Peyer's patch (tissue), 4 donors: Measurements from ENCODE around the gene XYLT1. TPM values are rescaled to one million over a fixed set of nuclear protein-coding genes. Genes with fewer than 3 reads are reported as not detected.
A peak's percentile ranks its signal among the peaks of the same experiment; 100 is the strongest.

Source experiments
- DNase-seq, 3 donors: peaks; one replicate each; pipeline ENCODE4 v3.0.0-alpha.2; 2017 to 2019
- H3K27ac ChIP-seq, 4 donors: fragments of 200-600 bp; sonication (generic); one replicate each; pipeline ENCODE4 v1.5.1; 2016 to 2019
- H3K27me3 ChIP-seq, 2 donors: fragments of 200-600 bp; sonication (generic); one replicate each; pipeline ENCODE4 v1.5.1; 2019
- H3K36me3 ChIP-seq, 3 donors: fragments of 200-600 bp; sonication (generic); one replicate each; pipeline ENCODE4 v1.5.1; 2016 to 2019
- H3K4me1 ChIP-seq, 4 donors: fragments of 200-600 bp; sonication (generic); one replicate each; pipeline ENCODE4 v1.5.1; 2016 to 2019
- H3K4me3 ChIP-seq, 4 donors: fragments of 200-600 bp; sonication (generic); 1 replicate in 3 of 4; 2 replicates in 1 of 4; pipeline ENCODE4 v1.5.1; 2016 to 2019; ENCODE audit warnings: mild to moderate bottlenecking in 1 of 4
- H3K9me3 ChIP-seq, 4 donors: fragments of 200-600 bp; sonication (generic); one replicate each; pipeline ENCODE4 v1.5.1; 2016 to 2019; ENCODE audit warnings: mild to moderate bottlenecking in 1 of 4
- CTCF ChIP-seq, 6 experiments: fragments of 450-650 bp in 4 of 6; fragments of 200-600 bp in 2 of 6; sonication (generic) in 1 of 6; IDR thresholded peaks; one replicate each; pipeline ENCODE4 v1.5.1; 2017 to 2019; ENCODE audit warnings: antibody characterized with exemption in 6 of 6, mild to moderate bottlenecking in 3 of 6, moderate library complexity in 1 of 6
- POLR2A ChIP-seq, 2 donors: fragments of 450-650 bp; IDR thresholded peaks; one replicate each; pipeline ENCODE4 v1.5.1; 2017; ENCODE audit warnings: antibody characterized with exemption in 2 of 2, mild to moderate bottlenecking in 2 of 2, moderate library complexity in 2 of 2
- total RNA-seq, 4 donors: library from RNA; depleted of rRNA; stranded (reverse); fragments of >200 nt; gene quantifications; one replicate each; pipeline ENCODE4 v1.1.0, GENCODE V29; 2016

Gene XYLT1
- total RNA-seq, 4 donors from 2014 or later, result 18.7 to 42.1 (median 37.7) TPM

DNA sequence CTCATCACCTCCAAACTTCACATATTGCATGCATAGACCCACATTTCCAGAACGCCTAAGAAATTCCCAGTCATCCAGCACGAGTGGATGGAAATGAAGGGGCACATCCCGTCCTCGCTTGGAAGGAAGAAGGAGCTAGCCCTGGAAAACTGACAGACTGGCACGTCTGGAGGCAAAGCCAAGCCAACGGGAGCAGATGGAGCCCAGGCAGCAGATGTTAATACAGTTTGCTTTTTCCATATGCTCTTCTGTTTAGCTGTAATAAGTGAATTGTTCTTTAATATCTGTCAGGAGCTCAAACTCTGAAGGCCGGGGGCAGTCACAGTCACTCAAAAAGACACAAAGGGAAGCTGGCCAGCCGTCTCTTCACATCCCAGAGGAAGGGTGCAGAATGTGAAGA is 187.7 kb downstream of the XYLT1 start:
- Histone ChIP-seq H3K27me3 (no peaks in the 10 kb centered on the region), H3K4me1 (peaks cover 0 to 11% (median 6%) of the 10 kb centered on the region in 4 donors), H3K9me3 (no peaks in the 10 kb centered on the region), H3K27ac (no peak overlapping the region), H3K4me3 (no peak overlapping the region), H3K36me3 (no peaks in the 10 kb centered on the region)
- no peak for DNase-seq
- TF ChIP-seq POLR2A (IDR thresholded peaks at IDR 0.05) (no peak), CTCF (IDR thresholded peaks at IDR 0.05) (no peak)

- no peaks in the 10 kb centered on the region for H3K27me3 ChIP-seq
- H3K9me3 ChIP-seq, result no peaks in the 10 kb centered on the region
- no peak for TF ChIP-seq CTCF (IDR thresholded peaks at IDR 0.05)
- TF ChIP-seq POLR2A (IDR thresholded peaks at IDR 0.05), result no peak
- H3K4me3 ChIP-seq, result no peak overlapping the region
- H3K27ac ChIP-seq, result no peak overlapping the region
- DNase-seq, result no peak
- H3K4me1 ChIP-seq, result peaks cover 0 to 11% (median 6%) of the 10 kb centered on the region in 4 donors
- no peaks in the 10 kb centered on the region for H3K36me3 ChIP-seq
Measured at GRCh38 chr16:17282247-17282646, 188.5 kb downstream of the XYLT1 start.

DNA sequence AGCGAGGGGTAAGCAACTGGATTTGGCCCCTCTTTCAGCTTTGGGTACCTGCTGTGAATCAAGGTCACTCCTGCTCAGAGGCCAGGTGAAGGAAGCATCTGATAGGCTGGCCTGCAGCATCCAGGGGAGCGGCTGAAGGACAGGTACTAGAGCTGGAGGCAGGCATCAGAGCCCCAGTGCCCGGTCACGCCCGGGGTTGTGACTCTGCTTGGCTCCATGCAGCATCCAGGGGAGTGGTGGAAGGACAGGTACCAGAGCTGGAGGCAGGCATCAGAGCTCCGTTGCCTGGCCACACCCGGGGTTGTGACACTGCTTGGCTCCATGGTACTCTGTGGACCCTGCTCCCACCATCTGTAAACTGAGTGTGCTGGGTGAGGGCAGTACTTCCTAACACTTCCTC is 189.7 kb downstream of the XYLT1 start:
- no peak for DNase-seq
- no peak overlapping the region for H3K27ac ChIP-seq
- no peaks in the 10 kb centered on the region for H3K36me3 ChIP-seq
- no peaks in the 10 kb centered on the region for H3K9me3 ChIP-seq
- no peak overlapping the region for H3K4me3 ChIP-seq
- H3K27me3 ChIP-seq, result no peaks in the 10 kb centered on the region
- no peak for TF ChIP-seq POLR2A (IDR thresholded peaks at IDR 0.05)
- H3K4me1 ChIP-seq, result peaks cover 2 to 11% (median 9%) of the 10 kb centered on the region in 4 donors

DNA sequence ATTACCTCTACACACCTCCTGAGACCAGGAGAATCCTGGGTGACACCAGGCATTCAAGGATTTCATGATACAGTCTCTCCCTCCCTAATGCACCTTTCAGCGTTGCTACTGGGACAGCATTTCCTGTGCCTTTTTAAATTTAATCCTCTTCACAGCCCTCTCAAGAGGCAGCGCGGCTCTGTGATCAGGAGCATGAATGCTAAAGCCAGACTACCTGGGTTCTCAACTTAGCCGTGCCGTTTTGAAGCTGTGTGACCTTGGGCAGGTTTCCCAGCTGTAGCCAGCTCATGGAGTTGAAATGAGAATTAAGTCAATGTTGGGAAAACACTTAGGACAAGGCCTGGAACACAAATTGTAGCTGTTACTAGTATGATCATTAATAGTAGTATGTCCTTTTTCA is 191.8 kb downstream of the XYLT1 start:
- H3K9me3 ChIP-seq, result no peaks in the 10 kb centered on the region
- H3K27ac ChIP-seq, result no peak overlapping the region
- H3K36me3 ChIP-seq, result no peaks in the 10 kb centered on the region
- H3K27me3 ChIP-seq, result no peaks in the 10 kb centered on the region
- TF ChIP-seq POLR2A (IDR thresholded peaks at IDR 0.05) (no peak), CTCF (IDR thresholded peaks at IDR 0.05) (no peak)
- DNase-seq, result no peak
- H3K4me3 ChIP-seq, result no peak overlapping the region
- H3K4me1 ChIP-seq, result peaks cover 3 to 24% (median 10%) of the 10 kb centered on the region in 4 donors

DNA sequence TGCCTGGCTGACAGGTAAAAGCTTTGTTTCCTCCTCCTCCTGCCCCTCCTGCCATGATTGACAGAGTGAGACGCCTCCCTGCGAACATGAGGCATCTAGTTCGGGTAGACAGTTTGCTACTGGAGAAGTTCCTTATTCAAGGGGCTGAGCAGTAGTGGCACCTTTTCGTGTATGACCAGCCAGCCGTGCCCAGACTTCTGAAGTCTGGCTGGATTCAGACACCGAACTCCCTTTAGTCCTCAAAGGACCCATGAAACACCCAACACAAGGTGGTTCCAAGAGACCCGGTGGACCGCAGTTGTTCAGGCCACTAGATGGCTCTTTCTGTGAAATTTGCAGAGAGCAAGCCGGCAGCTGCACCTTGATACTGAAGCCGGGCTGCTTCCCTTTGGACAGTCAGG is 192.8 kb downstream of the XYLT1 start:
- DNase-seq, result peak; percentile 53 to 84 (median 70)
- H3K4me3 ChIP-seq, result no peak overlapping the region
- H3K4me1 ChIP-seq, result peaks cover 3 to 30% (median 8%) of the 10 kb centered on the region in 4 donors
- no peaks in the 10 kb centered on the region for H3K36me3 ChIP-seq
- H3K27ac ChIP-seq, result peak overlapping the region in 2 of 4 donors; percentile 41 to 60
- H3K27me3 ChIP-seq, result no peaks in the 10 kb centered on the region
- no peaks in the 10 kb centered on the region for H3K9me3 ChIP-seq
- TF ChIP-seq POLR2A (IDR thresholded peaks at IDR 0.05) (no peak), CTCF (IDR thresholded peaks at IDR 0.05) (peak in 5 of 6 experiments; percentile 8 to 73 (median 64))

DNA sequence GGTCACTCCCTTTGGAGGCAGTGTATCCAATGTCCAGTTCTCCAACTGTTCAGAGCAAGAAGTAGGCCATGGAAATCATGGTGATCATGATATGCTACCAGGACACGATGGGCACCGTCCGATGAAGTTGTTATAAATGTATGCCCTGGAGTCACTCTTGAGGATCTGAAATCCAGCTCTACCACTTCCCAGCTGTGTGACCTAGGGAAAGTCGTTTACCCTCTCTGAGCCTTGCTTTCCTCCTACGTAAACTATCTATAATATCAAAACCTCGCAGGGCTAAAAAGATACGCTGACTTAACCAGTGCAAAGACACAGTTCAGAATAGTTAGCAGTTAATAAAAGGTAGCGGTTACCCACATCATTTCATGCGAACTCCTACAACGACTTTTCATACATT is 194.2 kb downstream of the XYLT1 start:
- peak overlapping the region in 2 of 4 donors; percentile 84 to 92 for H3K27ac ChIP-seq
- H3K4me3 ChIP-seq, result no peak overlapping the region
- TF ChIP-seq CTCF (IDR thresholded peaks at IDR 0.05) (no peak), POLR2A (IDR thresholded peaks at IDR 0.05) (no peak)
- H3K36me3 ChIP-seq, result no peaks in the 10 kb centered on the region
- no peak for DNase-seq
- H3K4me1 ChIP-seq, result peaks cover 0 to 40% (median 4%) of the 10 kb centered on the region in 4 donors
- H3K27me3 ChIP-seq, result no peaks in the 10 kb centered on the region
- no peaks in the 10 kb centered on the region for H3K9me3 ChIP-seq
